Kidney (tissue), 22 donors: ENCODE data around the gene DHX15. TPM values are rescaled to one million over a fixed set of nuclear protein-coding genes. Genes with fewer than 3 reads are reported as not detected.

ENCODE experiments used
- DNase-seq, 5 donors: peaks; one replicate each; pipeline ENCODE4 v3.0.0-alpha.2; 2013 to 2020
- FAIRE-seq: peaks from 2 replicates; lab custom pipeline; 2012; peaks lifted over from hg19 to GRCh38; lab: Jason Lieb, UNC
- H3K27ac ChIP-seq, 2 donors: one replicate each; pipeline ENCODE4 v1.7.0; 2013; ENCODE audit warnings: low read depth in 2 of 2, low read length in 2 of 2, inconsistent platforms in 1 of 2
- H3K27me3 ChIP-seq: one replicate; pipeline ENCODE4 v1.7.1; 2013; ENCODE audit warnings: low read length, inconsistent platforms; ENCODE audit not compliant: control insufficient read depth, insufficient read depth
- H3K36me3 ChIP-seq, 3 donors: one replicate each; pipeline versions ENCODE4 v1.7.0 to v1.7.1; 2013; ENCODE audit warnings: low read length in 3 of 3, control low read depth in 1 of 3, inconsistent platforms in 1 of 3; ENCODE audit not compliant: insufficient read depth in 3 of 3, control insufficient read depth in 2 of 3
- H3K4me1 ChIP-seq, 3 donors: one replicate each; pipeline versions ENCODE4 v1.7.0 to v1.7.1; 2013; ENCODE audit warnings: low read length in 3 of 3, inconsistent platforms in 1 of 3, low read depth in 1 of 3; ENCODE audit not compliant: control insufficient read depth in 2 of 3, insufficient read depth in 2 of 3
- H3K4me3 ChIP-seq, 3 donors: one replicate each; pipeline versions ENCODE4 v1.7.0 to v1.8.1; 2013; ENCODE audit warnings: low read length in 3 of 3, control low read depth in 1 of 3, inconsistent platforms in 1 of 3
- H3K9ac ChIP-seq, 3 donors: one replicate each; pipeline versions ENCODE4 v1.7.0 to v1.7.1; 2013; ENCODE audit warnings: low read length in 3 of 3, control low read depth in 1 of 3, inconsistent platforms in 1 of 3
- H3K9me3 ChIP-seq, 3 donors: one replicate each; pipeline versions ENCODE4 v1.7.0 to v1.7.1; 2013; ENCODE audit warnings: low read length in 3 of 3, control low read depth in 1 of 3, inconsistent platforms in 1 of 3; ENCODE audit not compliant: control insufficient read depth in 2 of 3, insufficient read depth in 1 of 3
- intact Hi-C: fragments of 100-400 bp; cut with DNase I; formaldehyde crosslinking; loops from one replicate; pipeline ENCODE4 v1.11.1; 2022
- long read RNA-seq, 10 donors: library from polyadenylated mRNA in 1 of 10; unstranded in 1 of 10; transcript quantifications; one replicate each; pipeline ENCODE4 v2.0.0 and lab custom pipeline, GENCODE V29; 2021 to 2026
- polyA plus RNA-seq: library from polyadenylated mRNA; stranded (reverse); fragments of 350-450 nt; fragmentation: Illumina TruSeq; extraction: RNeasy Lipid Tissue Mini Kit (QIAGEN cat#74804); gene quantifications from one replicate; pipeline ENCODE4 v1.2.3, GENCODE V29; 2014; ENCODE audit warnings: low read depth, low replicate concordance; ENCODE audit not compliant: insufficient read depth
- total RNA-seq: library from RNA; stranded (reverse); fragmentation: NEBNext Ultra II Directional; extraction: Animal tissue kit (Norgen Biotek cat#: 25700); gene quantifications from one replicate; pipeline ENCODE4 v1.2.1, GENCODE V29; 2021
- TF ChIP-seq, protein P1 (sequence below): IDR thresholded peaks from 3 replicates; pipeline ENCODE4 v1.5.1; 2012; ENCODE audit warnings: mild to moderate bottlenecking, moderate library complexity, borderline replicate concordance; ENCODE audit not compliant: insufficient read depth; ENCODE audit errors: extremely low read depth
- donor health status: control.
- donor health status: control.
- donor health status: control.
- donor health status: control.
- donor health status: control.
- donor health status: DM: yes; HTN: yes; CAD: no.
- donor health status: Normal renal cell carcinoma (clear cell type).

The DHX15 gene
- 120 TPM for total RNA-seq
- 53.4 TPM for polyA plus RNA-seq
- long read RNA-seq, donor 1, transcript DHX15-201 (14 exons, 2,994 nt): major isoform, 17 of 38 reads
- long read RNA-seq, donor 1, partial matches to known transcripts: 12 of 38 reads
- long read RNA-seq, donor 1, other reads (novel, unspliced or antisense): 0 of 38 reads
- long read RNA-seq, donor 2, transcript DHX15-204 (4 exons, 3,028 nt): minor isoform, 10 of 70 reads
- long read RNA-seq, donor 2, transcript DHX15-201 (14 exons, 2,994 nt): major isoform, 20 of 70 reads
- long read RNA-seq, donor 2, transcript DHX15-209 (2 exons, 1,848 nt): minor isoform, 6 of 70 reads
- long read RNA-seq, donor 2, partial matches to known transcripts: 29 of 70 reads
- long read RNA-seq, donor 2, other reads (novel, unspliced or antisense): 0 of 70 reads
- long read RNA-seq, donor 3, transcript DHX15-208 (3 exons, 2,071 nt): minor isoform, 5 of 107 reads
- long read RNA-seq, donor 3, transcript DHX15-209 (2 exons, 1,848 nt): minor isoform, 8 of 107 reads
- long read RNA-seq, donor 3, transcript DHX15-204 (4 exons, 3,028 nt): minor isoform, 20 of 107 reads
- long read RNA-seq, donor 3, transcript DHX15-201 (14 exons, 2,994 nt): major isoform, 26 of 107 reads
- long read RNA-seq, donor 3, partial matches to known transcripts: 48 of 107 reads
- long read RNA-seq, donor 3, other reads (novel, unspliced or antisense): 0 of 107 reads
- long read RNA-seq, donor 4, transcript DHX15-201 (14 exons, 2,994 nt): major isoform, 10 of 37 reads
- long read RNA-seq, donor 4, partial matches to known transcripts: 25 of 37 reads
- long read RNA-seq, donor 4, other reads (novel, unspliced or antisense): 0 of 37 reads
- long read RNA-seq, donor 5, partial matches to known transcripts: 0 of 6 reads
- long read RNA-seq, donor 5, other reads (novel, unspliced or antisense): 0 of 6 reads
- long read RNA-seq, donor 6, transcript DHX15-201 (14 exons, 2,994 nt): major isoform, 27 of 112 reads
- long read RNA-seq, donor 6, transcript DHX15-208 (3 exons, 2,071 nt): minor isoform, 6 of 112 reads
- long read RNA-seq, donor 6, transcript DHX15-209 (2 exons, 1,848 nt): minor isoform, 6 of 112 reads
- long read RNA-seq, donor 6, partial matches to known transcripts: 69 of 112 reads
- long read RNA-seq, donor 6, other reads (novel, unspliced or antisense): 0 of 112 reads
- long read RNA-seq, donor 7, transcript DHX15-201 (14 exons, 2,994 nt): major isoform, 38 of 68 reads
- long read RNA-seq, donor 7, partial matches to known transcripts: 17 of 68 reads
- long read RNA-seq, donor 7, other reads (novel, unspliced or antisense): 12 of 68 reads
- long read RNA-seq, donor 8, transcript DHX15-201 (14 exons, 2,994 nt): major isoform, 19 of 59 reads
- long read RNA-seq, donor 8, transcript DHX15-208 (3 exons, 2,071 nt): minor isoform, 7 of 59 reads
- long read RNA-seq, donor 8, partial matches to known transcripts: 26 of 59 reads
- long read RNA-seq, donor 8, other reads (novel, unspliced or antisense): 0 of 59 reads
- long read RNA-seq, donor 9, transcript DHX15-201 (14 exons, 2,994 nt): major isoform, 7 of 21 reads
- long read RNA-seq, donor 9, partial matches to known transcripts: 7 of 21 reads
- long read RNA-seq, donor 9, other reads (novel, unspliced or antisense): 0 of 21 reads
- long read RNA-seq, donor 10, transcript DHX15-209 (2 exons, 1,848 nt): minor isoform, 5 of 67 reads
- long read RNA-seq, donor 10, transcript DHX15-204 (4 exons, 3,028 nt): minor isoform, 9 of 67 reads
- long read RNA-seq, donor 10, transcript DHX15-208 (3 exons, 2,071 nt): minor isoform, 6 of 67 reads
- long read RNA-seq, donor 10, transcript DHX15-201 (14 exons, 2,994 nt): major isoform, 23 of 67 reads
- long read RNA-seq, donor 10, partial matches to known transcripts: 23 of 67 reads
- long read RNA-seq, donor 10, other reads (novel, unspliced or antisense): 0 of 67 reads

DNA sequence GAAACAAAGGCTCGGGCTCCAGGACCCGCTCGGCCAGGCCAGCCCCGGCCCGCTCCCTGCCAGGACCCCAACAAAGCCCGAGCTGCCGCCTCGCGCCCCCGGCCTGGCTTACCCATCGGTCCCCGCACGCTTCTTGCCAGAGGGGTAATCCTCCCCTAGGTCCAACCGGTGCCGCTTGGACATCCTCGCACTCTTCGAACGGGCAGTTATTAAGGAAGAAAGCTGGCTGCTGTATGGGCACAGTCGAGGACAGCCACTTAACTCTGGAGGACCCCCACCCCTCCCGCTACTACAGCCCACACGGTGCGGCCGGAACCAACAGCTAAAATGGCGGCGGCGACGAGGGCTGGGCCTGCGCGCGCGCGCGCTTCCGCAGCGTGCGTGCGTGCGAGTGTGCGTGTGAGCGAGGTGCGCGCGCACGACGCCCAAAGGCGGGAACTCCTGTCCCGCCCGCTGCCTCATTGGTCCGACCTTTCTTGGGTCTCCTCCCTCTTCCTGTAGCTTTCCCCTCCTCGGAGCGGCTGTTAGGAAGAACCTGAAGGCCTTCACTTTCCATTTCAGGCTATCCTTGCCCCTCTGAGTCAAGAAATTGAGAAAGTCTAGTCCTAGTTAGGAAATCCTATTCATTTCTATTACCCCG lies at the start of gene DHX15:
TSS of gene DHX15 (minus strand) at position 344 of the 640 bp plus-strand sequence. CDS start at position 183, 161 bp downstream.
- H3K4me1 ChIP-seq: peaks cover 0 to 5% (median 0%) of the 10 kb centered on the region in 3 donors
- no peaks in the 10 kb centered on the region for H3K9me3 ChIP-seq
- no peaks in the 10 kb centered on the region for H3K27me3 ChIP-seq
- TF ChIP-seq, protein P1, sequence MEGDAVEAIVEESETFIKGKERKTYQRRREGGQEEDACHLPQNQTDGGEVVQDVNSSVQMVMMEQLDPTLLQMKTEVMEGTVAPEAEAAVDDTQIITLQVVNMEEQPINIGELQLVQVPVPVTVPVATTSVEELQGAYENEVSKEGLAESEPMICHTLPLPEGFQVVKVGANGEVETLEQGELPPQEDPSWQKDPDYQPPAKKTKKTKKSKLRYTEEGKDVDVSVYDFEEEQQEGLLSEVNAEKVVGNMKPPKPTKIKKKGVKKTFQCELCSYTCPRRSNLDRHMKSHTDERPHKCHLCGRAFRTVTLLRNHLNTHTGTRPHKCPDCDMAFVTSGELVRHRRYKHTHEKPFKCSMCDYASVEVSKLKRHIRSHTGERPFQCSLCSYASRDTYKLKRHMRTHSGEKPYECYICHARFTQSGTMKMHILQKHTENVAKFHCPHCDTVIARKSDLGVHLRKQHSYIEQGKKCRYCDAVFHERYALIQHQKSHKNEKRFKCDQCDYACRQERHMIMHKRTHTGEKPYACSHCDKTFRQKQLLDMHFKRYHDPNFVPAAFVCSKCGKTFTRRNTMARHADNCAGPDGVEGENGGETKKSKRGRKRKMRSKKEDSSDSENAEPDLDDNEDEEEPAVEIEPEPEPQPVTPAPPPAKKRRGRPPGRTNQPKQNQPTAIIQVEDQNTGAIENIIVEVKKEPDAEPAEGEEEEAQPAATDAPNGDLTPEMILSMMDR: no peak
- peak; percentile 21 for FAIRE-seq
- H3K9ac ChIP-seq: peak within 1 kb of the TSS; percentile 74 to 97 (median 91)
- intact Hi-C loops: no loop called here
- peak within 1 kb of the TSS; percentile 79 to 93 (median 91) for H3K4me3 ChIP-seq
- peak; percentile 96 to 99 (median 98) for DNase-seq
- H3K36me3 ChIP-seq: no peaks in the 10 kb centered on the region
- peak within 1 kb of the TSS; percentile 97 to 98 for H3K27ac ChIP-seq

DNA sequence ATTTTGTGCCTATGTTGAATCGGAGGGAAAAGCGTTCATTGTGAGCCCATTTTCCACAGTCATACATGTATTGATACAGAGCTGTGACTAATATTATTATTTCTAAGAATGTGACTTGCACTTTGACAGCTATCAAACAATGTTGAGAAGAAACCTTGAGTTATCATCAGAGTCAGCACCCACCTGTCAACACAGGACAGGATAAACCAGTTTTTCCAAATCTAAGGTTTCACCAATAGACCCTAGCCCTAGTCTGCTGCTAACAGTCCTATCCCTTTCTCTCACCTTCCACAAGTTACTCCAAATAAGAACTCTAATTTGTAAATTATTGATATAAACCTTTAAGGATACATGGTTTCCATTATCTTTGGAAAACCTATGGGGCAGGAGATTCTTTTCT lies 47.7 kb upstream of the DHX15 start:
- no peak overlapping the region for H3K4me3 ChIP-seq
- FAIRE-seq (no peak), DNase-seq (no peak)
- no peak overlapping the region for H3K27ac ChIP-seq
- H3K9me3 ChIP-seq: no peaks in the 10 kb centered on the region
- no peaks in the 10 kb centered on the region for H3K4me1 ChIP-seq
- no peaks in the 10 kb centered on the region for H3K27me3 ChIP-seq
- no peak overlapping the region for H3K9ac ChIP-seq
- H3K36me3 ChIP-seq: no peaks in the 10 kb centered on the region
- intact Hi-C loops: no loop called here
- TF ChIP-seq, protein P1: no peak
